IPS-18c (cell line): ENCODE results near the gene HPCAL1.

Experiments used
- H3K4me3 ChIP-seq: 2 replicates; pipeline ENCODE4 v1.7.0; 2013; ENCODE audit warnings: low read depth, mild to moderate bottlenecking, low read length, moderate library complexity; ENCODE audit not compliant: insufficient read depth
- H3K9me3 ChIP-seq: one replicate; pipeline ENCODE4 v1.6.1; 2013; ENCODE audit warnings: mild to moderate bottlenecking, low read length, moderate library complexity; ENCODE audit not compliant: control insufficient read depth, insufficient read depth

HPCAL1 gene

GRCh38 chr2:10406491-10407188 lies 103.9 kb downstream of the HPCAL1 start:
- H3K4me3 ChIP-seq = no peak overlapping the region
- no peaks in the 10 kb centered on the region for H3K9me3 ChIP-seq

- Histone ChIP-seq H3K9me3 (no peaks in the 10 kb centered on the region), H3K4me3 (no peak overlapping the region)
These were observed 104.7 kb downstream of the HPCAL1 start for GRCh38 chr2:10407432-10407831.

GRCh38 chr2:10407841-10408648 lies 105.3 kb downstream of the HPCAL1 start:
- Histone ChIP-seq H3K4me3 (no peak overlapping the region), H3K9me3 (no peaks in the 10 kb centered on the region)

- Histone ChIP-seq H3K9me3 (no peaks in the 10 kb centered on the region), H3K4me3 (no peak overlapping the region)
These were observed 106.2 kb downstream of the HPCAL1 start for GRCh38 chr2:10408649-10409579.

DNA sequence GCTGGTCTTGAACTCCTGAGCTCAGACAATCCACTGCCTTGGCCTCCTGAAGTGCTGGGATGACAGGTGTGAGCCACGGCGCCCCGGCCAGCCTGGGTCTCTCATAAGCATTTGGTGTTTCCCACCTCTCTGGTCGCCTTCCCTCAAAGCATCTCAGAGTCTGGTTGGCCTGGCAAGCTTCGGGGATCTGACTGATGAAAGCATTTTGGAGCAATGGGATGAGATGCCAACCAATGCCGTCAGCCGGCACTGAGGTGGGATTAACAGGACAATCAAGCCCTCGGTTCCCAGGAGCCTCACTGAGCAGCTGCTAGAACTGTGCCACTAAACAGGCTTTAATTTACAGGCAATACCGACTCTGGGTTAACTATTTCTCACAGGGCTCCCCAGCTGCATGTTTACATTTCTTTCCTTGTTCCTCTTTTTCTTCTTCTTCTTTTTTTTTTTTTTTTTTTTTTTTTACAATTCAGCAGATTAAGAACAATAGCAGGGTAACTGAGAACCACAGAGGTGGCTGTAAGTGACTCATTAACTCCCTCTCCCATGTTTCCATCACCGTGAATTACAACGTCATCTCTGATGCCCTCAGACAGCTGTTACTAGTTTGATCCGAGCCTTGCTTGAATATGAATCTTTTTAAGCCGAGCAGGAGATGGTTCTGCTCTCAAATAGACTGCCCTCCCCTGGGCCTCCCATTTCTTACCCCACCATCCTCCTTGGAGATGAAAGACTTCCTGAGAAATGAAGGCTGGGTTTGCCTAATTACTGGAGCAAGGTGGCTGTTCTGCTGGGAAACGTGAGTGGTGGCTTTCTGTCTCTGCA lies 107.5 kb downstream of the HPCAL1 start:
- Histone ChIP-seq H3K9me3 (no peaks in the 10 kb centered on the region), H3K4me3 (no peak overlapping the region)

DNA sequence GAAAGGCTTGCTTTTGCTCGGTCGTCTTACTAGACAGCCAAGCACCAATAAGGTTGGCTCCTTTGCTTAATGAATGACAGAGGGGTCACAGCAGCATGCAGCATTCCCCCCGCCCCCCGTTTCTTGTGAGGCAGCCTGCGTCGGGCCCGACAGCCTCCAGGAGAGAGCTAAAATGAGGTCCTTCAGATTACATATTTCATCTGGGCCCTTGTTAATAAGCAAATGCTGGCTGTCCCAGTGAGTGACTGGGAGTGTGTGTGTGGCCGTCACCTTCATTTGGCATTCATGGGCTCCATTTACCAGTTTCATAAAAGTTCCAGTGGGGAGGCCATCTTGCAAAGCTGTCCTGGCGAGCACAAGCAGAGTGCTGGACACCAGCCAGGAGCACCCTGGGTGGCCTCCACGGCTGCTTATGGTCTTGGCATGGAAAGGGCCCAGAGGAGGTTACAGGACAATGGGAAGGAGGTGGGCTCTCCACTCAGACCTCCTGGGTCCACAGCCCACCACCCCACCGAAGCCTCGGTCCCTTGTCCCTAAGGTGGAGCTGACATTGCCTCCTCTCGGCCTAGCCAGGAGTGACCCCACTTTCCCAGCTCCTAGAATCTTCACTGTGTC lies 108.2 kb downstream of the HPCAL1 start:
- H3K9me3 ChIP-seq = no peaks in the 10 kb centered on the region
- no peak overlapping the region for H3K4me3 ChIP-seq

- no peak overlapping the region for H3K4me3 ChIP-seq
- no peaks in the 10 kb centered on the region for H3K9me3 ChIP-seq
These were observed 108.9 kb downstream of the HPCAL1 start for GRCh38 chr2:10411557-10411956.

- H3K4me3 ChIP-seq = no peak overlapping the region
- H3K9me3 ChIP-seq = no peaks in the 10 kb centered on the region
These were observed 109.7 kb downstream of the HPCAL1 start for GRCh38 chr2:10412380-10412779.

DNA sequence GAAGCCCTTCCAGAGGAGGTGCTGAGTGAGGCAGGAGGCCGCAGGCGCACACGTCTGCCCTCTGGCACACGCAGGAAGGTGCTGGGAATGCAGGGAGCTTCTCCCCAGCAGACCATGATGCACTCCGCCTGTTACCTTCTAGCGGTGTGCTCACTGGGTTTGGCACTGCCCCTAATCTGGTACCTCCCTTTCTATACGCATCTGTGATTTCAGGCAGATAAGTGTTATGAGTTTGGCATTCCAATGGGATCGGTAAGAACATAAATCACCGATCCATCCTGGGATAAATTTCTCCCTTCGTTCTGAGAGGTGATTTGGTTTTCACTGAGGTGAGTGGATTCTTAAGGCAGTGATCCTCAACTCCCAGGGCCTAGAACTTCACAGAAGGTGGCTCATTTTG lies 110.8 kb downstream of the HPCAL1 start:
- no peaks in the 10 kb centered on the region for H3K9me3 ChIP-seq
- H3K4me3 ChIP-seq = no peak overlapping the region

DNA sequence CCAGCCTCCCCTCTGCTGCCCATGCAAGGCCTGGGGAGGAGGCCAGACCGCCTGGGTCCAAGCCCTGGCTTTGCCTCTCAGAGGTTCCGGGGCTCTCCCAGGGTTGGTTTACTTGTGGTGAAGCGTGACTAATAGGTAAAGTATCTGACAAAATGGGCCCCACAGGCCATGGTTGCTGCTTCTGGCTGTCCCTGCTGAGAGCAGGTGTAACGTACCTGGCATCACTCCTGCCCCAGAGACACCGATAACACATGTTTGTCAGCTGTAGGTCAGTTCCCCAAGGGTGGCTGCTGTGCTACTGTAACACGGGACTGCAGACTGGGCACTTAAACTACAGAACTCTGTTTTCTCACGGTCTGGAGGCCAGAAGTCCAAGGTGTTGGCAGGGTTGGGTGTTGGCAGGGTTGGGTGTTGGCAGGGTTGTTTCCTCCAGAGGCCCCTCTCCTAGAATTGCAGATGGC lies 111.3 kb downstream of the HPCAL1 start:
- Histone ChIP-seq H3K9me3 (no peaks in the 10 kb centered on the region), H3K4me3 (no peak overlapping the region)

GRCh38 chr2:10414591-10414990 lies 111.9 kb downstream of the HPCAL1 start:
- Histone ChIP-seq H3K4me3 (no peak overlapping the region), H3K9me3 (no peaks in the 10 kb centered on the region)

- Histone ChIP-seq H3K4me3 (no peak overlapping the region), H3K9me3 (no peaks in the 10 kb centered on the region)
These were observed 112.3 kb downstream of the HPCAL1 start for GRCh38 chr2:10415048-10415447.

- Histone ChIP-seq H3K9me3 (no peaks in the 10 kb centered on the region), H3K4me3 (no peak overlapping the region)
These were observed 112.9 kb downstream of the HPCAL1 start for GRCh38 chr2:10415640-10416039.

- H3K4me3 ChIP-seq = no peak overlapping the region
- no peaks in the 10 kb centered on the region for H3K9me3 ChIP-seq
These were observed 115.0 kb downstream of the HPCAL1 start for GRCh38 chr2:10417551-10418335.

- H3K9me3 ChIP-seq = no peaks in the 10 kb centered on the region
- no peak overlapping the region for H3K4me3 ChIP-seq
These were observed 117.0 kb downstream of the HPCAL1 start for GRCh38 chr2:10419553-10420257.
